GM19023 (cell line): Measurements from ENCODE around the gene RHBDF2.

Experiments used
- ATAC-seq: cut with Tn5 transposase; IDR thresholded peaks from one replicate; pipeline ENCODE4 v1.9.1; 2021; ENCODE audit warnings: mild to moderate bottlenecking, moderate library complexity; ENCODE audit not compliant: unreplicated experiment

The RHBDF2 gene

DNA sequence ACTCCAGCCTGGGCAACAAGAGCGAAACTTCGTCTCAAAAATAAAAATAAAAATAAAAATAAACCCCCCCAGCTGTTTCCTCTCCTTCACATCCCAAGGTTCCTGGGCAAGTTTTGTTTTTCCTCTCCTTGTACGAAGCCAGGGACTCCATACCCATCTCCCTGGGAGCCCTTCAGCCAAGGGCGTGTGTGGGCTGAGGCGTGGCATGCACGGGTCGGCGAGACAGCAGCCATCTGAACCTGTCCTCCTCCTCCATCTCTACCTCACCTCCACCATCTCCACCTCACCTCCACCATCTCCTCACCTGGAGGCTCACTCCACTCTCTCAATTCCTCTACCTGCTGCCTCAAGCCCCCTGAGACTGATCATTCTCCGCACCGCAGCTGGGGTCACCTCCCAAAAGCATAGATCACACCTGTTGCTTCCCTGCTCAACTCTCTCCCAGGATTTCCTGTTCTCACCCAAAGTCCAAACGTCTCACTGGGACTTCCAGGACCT lies 16.9 kb downstream of the RHBDF2 start:
- no peak for ATAC-seq

DNA sequence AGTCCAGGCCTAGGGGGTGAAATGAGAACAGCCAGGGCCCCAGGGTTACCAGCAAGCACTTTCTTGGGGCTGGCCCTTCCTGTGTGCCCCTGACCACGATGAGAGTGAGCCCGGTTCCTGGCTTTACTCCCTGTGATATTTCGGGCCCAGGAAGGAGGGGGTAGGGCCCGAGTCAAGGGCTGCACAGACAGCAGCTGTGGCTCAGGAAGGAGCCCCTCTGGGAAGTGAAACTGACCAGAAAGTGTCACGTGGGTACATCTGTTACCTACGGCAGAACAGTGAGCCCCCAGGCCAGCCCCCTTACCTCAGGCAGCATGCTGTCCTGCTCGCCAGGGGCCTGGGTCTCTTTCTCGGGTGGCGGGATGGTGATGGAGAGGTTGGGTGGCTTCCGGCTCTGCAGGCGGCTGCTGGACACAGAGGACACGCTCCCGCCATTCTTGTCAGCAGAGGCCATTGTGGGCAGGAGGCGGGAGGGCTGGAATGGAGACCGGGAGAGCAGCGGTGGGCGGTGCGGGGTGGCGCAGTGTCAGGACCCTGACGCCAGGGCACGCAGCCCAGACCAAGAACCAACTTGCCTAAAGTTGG lies 20.1 kb downstream of the RHBDF2 start:
- ATAC-seq, result peak; percentile 51

DNA sequence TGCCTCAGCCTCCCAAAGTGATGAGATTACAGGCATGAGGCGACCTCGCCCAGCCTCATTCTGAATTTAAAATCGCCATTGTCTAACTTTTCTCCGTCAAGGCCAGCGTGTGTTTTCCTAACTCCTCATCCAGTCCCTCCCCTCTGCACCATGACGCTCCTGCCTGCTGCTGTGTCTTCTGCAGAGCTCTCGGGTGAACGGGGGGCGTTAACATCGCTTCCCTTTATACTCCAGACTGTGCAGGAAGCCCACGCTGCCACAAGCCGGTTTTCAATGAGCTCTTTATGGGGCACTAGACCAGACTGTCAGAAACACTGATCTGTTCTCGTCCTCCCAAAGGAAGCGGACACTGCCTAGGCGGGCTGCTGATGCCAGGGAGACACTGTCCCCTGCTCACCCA lies 20.6 kb downstream of the RHBDF2 start:
- ATAC-seq, result no peak

GRCh38 chr17:76479515-76480060 lies 21.6 kb downstream of the RHBDF2 start:
- no peak for ATAC-seq

GRCh38 chr17:76478730-76479514 lies 22.3 kb downstream of the RHBDF2 start:
- ATAC-seq, result no peak

DNA sequence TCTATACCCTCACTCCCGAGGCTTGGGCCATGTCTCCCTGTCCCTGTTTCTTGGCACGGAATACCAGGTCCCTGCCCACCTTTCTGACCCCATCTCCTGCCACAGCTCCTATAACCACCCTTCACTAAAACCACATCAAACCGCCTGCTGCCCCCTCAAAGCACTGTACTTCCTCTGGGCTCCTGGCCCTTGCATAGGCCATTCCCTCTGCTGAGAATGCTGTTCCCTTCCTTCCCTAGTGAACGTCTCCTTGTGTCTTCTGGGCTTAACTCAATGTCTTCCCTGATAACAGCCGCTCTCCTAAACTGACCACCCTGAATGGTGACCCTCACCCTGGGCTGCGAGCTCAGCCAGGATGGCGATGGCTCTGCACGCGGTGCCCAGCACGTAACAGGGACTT lies 23.1 kb downstream of the RHBDF2 start:
- no peak for ATAC-seq

- no peak for ATAC-seq
Measured at GRCh38 chr17:76477576-76477975, 23.6 kb downstream of the RHBDF2 start.

GRCh38 chr17:76476736-76477135 lies 24.5 kb downstream of the RHBDF2 start:
- ATAC-seq, result no peak

DNA sequence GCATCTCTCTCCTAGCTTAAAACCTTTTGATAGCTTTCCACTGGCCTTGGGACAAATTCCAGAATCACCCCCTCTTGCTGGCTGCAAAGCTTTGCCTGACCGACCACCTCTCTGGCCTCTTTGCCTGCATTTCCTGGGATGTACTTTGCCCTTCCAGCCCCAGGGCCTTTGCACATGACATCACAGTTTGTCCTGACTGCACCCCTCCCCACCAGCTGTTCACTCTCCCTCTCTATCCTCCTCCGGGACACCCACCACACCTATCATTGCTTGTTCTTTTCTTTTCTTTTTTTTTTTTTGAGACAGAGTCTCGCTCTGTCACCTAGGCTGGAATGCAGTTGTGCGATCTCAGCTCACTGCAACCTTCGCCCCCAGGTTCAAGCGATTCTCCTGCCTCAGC lies 25.9 kb downstream of the RHBDF2 start:
- ATAC-seq, result no peak

GRCh38 chr17:76474894-76475293 lies 26.3 kb downstream of the RHBDF2 start:
- ATAC-seq, result no peak

DNA sequence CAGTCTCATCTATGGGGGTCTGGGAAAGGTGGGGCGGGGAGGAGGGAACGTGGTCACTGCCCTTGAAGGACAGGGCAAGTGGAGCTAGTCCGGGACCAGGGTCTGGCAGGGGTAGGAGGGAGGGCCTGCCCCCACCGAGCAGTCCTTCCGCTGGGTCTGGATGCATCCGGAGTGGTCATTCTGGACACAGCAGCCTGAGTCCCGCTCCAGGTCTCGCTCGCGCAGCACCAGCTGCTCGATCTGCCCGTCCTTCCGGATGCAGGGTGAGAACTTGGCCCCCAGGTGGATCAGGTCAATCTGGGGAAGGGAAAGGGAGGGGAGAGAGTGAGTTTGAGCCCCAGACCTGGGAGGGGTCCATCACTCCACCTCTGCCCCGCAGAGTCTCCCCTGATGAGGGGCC lies 27.0 kb downstream of the RHBDF2 start:
- no peak for ATAC-seq

DNA sequence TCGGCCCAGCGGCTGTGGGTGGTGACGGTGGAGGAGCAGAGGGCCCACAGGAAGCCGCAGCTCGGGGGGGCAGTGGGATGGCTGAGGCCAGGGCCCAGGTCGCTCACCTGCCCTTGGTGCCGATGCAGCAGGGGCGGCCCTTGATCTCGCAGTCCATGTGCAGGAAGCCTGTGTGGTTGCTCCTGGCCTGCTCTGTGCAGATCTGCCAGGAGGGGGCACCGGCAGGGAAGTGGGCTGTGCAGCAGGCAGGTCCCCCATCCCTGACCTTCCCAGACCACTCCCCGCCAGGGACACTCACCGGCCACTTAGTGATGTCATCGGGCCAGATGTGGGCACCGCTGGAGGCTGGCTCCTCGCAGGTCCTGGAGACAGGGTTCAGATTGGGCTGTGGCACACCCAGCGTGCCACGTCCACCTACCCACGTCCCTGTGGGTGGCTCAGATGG lies 27.7 kb downstream of the RHBDF2 start:
- ATAC-seq, result no peak

DNA sequence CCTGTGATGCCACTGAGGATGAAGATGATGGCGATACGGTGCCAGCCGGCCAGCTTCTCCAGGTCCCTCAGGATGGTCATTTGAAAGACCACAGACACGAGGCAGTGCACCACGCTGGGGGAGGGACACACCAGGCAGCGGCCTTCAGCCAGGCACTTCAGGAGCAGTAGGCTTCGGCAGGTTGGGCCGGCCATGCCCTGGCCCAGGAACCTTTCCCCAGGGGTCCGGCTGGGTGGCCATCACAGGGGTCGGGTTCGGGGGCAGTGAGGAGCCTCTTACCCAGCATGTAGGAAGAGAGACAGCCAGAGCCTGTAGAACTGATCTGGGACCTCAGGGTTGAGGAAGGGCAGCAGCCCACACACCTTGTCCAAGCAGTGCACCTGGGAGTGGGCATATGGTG lies 28.5 kb downstream of the RHBDF2 start:
- no peak for ATAC-seq

GRCh38 chr17:76472258-76472645 lies 29.0 kb downstream of the RHBDF2 start:
- ATAC-seq, result no peak

DNA sequence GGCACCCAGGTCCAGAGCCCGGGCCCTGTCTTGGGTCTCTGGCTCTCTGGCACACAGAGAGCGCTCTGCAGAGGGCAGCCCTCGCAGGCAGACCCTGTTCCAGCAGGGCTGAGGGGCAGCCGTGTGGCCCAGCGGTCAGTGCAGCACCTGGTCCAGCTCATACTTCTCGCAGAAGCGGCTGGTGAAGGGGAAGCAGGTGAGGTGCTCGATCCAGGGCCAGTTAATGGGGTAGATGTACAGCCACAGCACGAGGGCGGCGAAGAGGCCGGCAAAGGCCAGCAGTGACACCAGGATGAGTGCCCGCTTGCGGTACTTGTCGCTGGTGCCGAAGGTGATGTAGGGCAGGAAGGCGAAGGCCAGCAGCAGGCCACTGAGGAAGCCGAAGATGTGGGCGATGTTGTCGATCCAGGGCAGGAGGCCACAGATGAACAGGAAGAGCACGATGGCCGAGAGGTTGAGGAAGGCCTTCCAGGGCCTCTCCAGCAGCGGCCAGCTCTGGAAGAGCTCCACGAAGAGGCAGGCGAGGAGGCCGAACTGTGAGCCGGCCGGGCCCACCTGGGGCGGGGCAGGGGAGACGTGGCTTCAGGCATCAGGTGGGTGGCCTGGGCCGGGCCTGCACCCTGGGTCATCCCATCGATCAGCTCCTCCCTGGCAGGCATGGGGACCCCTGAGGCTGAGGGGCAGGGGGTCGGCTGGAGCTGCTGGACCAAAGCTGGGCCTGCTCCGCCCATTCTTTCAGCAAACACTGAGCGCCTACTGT lies 29.5 kb downstream of the RHBDF2 start:
- ATAC-seq, result no peak

DNA sequence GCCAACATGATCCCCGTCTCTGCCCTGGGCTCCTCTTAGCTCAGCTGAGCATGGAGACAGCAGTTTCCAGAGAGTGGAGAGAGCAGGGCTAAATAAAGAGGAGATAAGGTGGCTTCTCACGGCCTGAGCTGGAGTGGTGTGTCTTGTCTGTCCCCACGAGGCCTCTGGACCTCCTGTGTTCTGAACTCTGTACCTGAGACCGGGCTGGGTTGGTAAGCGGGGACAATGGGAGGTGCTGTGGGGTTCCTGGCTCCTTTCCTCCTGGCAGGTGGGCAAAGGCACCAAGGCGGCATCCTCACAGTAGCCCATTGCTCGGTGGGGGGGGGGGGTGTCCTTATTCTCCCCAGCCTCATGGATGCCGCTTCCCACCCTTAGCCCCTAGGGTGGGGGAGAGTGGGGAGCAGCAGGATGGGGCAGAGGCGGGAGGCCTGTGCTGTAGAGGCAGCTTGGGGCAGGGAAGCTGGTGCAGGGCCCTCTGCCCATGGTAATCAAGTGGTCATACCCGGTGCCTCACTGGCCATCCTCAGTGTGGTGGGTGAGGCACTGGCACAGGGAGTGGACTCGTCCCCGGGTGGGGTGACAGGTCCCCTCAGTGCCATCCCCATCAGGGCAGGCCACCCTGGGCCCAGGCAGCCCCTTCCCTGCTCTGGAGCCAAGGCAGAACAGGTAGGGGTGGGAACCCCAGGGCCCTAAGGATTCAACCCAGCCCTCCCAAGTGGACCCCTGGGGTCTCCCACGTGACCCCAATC lies 31.1 kb downstream of the RHBDF2 start:
- ATAC-seq, result no peak

DNA sequence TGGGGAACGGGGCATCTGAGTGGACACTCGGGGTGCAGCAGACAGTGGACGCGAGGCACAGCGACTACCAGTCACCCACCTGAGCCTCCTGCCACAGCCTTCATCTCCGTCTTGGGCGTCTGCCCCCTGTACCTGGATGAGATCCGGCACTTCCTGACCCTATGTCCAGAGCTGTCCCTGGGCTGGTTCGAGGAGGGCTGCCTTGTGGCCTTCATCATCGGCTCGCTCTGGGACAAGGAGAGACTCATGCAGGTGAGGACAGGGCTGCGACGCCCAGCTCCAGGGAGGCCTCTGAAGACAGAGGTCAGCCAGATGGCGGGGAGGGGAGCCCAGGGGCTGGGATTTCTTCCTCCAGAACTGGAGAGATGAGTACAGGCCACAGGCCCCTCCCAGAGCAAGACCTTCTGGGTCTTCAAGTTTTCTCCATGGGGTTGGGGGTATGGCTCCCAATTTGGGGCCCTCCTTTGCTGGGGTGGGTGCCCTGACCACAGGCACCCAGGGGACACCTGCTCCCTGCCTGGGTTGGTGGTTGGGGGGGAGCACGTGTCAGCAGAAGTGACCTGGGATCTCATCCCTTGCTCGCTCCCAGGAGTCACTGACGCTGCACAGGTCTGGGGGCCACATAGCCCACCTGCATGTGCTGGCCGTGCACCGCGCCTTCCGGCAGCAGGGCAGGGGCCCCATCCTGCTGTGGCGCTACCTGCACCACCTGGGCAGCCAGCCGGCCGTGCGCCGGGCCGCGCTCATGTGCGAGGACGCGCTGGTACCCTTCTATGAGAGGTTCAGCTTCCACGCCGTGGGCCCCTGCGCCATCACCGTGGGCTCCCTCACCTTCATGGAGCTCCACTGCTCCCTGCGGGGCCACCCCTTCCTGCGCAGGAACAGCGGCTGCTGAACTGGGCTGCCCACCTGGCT lies 31.9 kb downstream of the RHBDF2 start:
- ATAC-seq, result no peak

GRCh38 chr17:76468634-76469010 lies 32.6 kb downstream of the RHBDF2 start:
- ATAC-seq, result no peak

GRCh38 chr17:76467809-76468633 lies 33.2 kb downstream of the RHBDF2 start:
- no peak for ATAC-seq
